GM23248 (cell line): ENCODE data around the gene MFSD8.

ENCODE experiments used
- EZH2 ChIP-seq: fragments of 200-600 bp; sonication (generic); IDR thresholded peaks from 2 replicates; pipeline ENCODE4 v1.6.1; 2018; ENCODE audit warnings: antibody characterized with exemption, mild to moderate bottlenecking; ENCODE audit not compliant: insufficient read depth, poor library complexity, severe bottlenecking
- EZH2phosphoT487 ChIP-seq: fragments of 200-600 bp; sonication (generic); IDR thresholded peaks from 2 replicates; pipeline ENCODE4 v1.6.1; 2018; ENCODE audit warnings: antibody characterized with exemption, moderate library complexity, mild to moderate bottlenecking, low read depth; ENCODE audit not compliant: insufficient read depth

- TF ChIP-seq EZH2phosphoT487 (no peak), EZH2 (no peak)
These were observed 3.6 kb upstream of the MFSD8 start for GRCh38 chr4:127968586-127968985.
